Measurements from ENCODE around the gene LAMP1.
"Not testable (repeated sequence)": the region's sequence is repeated elsewhere in the genome, so short reads cannot be mapped to it uniquely, and the experiment has no call there.

LAMP1 gene

DNA sequence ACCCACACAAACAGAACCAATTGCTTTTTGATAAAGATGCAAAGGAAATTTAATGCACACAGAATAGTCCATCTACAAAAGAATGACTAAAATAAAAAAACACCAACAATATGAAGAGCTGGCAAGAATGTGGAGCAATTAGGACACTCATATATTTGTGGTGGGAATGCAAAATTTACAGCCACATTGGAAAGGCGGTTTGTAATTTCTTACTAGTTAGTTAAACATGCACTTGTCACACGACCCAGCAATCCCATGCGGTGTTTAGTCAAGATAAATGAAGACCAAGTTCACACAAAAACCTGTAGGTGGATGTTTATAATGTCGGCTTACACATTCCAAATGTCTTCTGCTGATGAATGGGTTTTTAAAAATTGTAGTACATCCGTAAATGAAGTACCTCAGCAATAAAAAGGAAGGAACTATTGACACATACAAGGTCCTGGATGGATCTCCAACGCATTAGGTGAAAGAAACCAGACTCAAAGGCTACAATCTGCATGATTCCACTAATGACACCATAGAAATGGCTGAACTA lies 61.7 kb downstream of the LAMP1 start:
- no peak for DNase-seq

DNA sequence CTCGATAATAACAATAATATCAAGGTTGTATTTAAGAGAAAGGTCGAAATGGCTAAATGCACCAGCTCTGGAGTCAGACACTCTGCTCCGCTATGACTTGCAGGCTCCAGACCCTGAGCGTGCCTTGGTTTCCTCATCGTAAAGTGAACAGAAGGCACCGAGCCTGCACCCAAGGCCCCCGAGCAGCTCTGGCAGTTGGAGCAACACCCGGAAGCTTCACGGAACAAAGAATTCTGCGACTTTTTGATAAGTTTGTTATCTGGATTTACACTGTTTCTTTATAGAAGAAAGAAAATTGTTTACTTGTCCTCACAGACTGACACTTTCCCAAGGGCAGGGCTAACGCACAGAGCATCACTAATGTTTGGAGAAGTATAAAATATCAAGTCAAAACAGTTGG lies 62.5 kb downstream of the LAMP1 start:
- no peak for DNase-seq

DNA sequence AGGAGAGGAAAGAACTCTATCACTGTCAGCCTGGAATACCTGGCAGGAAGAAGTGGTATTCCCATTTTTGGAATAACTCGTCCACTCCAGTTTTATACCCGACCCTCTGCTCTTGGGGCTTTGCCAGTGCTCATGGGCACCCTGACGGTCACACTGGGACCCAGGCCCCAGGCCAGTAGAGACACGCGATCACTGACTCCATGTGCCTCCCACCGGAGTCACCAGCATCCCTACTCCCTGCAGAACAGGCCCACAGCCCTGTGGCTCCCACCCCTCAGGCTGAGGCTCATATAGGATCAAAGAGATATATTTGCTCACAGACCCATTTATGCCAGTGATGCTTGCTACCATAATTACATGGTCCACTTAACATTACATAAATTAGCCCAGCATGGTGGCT lies 63.4 kb downstream of the LAMP1 start:
- no peak for DNase-seq

DNA sequence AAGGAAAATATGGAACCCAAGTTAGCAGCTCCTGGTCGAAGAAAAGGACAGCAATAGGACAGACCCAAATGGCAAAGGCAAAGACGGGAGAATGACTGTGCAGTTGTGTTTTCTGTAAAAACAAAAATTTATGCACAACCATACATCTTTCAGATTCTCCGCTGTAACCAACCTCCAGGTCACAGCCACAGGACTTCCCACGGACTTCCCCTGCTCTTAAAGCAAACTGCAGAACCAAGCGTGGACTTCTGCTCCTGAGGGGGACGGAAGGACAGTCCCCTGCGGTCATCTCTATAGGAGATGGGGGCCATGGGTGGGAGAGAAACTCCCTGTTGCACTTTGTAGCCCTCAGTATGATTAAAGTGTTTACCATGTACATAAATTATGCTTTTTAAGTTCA lies 64.4 kb downstream of the LAMP1 start:
- no peak for DNase-seq

DNA sequence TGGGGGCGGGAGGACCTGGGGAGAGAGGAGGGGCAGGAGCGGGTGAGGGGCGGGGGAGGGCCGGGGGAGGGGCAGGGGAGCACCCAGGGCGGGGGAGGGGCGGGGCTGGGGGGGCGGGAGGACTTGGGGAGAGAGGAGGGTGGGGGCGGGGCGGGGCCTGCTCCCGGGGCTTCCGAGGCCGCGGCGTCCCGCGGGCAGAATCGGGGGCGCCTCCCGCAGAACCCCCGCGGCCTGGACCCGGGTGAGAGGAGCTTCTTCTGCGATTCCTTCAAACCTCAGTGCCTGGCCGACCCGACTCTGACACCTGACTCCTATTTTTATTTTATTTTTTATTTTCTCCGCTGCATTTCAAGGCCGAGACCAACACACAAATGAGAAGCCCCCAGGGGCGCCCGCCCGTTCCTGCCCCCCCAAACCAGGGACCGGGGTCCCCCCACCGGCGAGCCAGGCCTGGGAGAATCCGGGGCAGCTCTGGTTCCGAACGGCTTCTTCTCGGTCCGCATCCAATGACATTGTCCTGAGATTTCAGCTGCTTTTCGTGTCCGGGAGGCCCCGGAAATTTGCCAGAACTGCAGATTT lies 67.4 kb downstream of the LAMP1 start:
- DNase-seq: no peak

DNA sequence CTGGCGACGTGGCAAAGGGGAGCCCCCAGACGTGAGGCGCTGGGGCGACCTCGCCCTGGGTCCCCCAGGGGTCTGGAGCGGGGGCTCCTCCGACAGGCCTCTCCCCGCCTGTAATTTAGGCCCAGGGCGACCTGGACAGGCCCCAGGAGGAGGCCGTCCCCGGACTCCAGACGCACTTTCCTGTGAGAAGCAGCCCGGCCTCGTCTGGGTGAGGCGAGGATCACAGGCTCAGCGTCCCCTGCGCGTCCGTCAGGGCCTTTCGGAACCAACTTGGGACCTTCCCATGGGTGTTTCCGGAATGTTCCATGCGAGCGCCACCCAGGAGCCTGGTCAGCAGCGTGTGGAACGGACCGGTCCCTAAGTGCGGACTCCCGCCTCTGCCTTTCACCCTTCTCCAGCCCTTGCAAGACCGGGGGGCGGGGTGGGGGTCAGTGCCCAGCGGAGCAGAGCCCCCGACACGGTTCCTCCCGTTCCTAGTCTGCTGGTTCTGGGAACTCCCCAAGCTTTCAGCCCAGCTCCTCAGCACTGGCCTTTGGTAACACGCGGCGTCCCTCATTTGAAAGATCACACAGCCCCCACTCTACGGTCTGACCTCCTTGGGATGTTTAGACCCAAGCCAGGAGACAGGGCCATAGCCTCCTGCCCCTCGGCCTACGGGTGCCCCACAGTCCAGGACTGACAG lies 68.0 kb downstream of the LAMP1 start:
- no peak for DNase-seq

DNA sequence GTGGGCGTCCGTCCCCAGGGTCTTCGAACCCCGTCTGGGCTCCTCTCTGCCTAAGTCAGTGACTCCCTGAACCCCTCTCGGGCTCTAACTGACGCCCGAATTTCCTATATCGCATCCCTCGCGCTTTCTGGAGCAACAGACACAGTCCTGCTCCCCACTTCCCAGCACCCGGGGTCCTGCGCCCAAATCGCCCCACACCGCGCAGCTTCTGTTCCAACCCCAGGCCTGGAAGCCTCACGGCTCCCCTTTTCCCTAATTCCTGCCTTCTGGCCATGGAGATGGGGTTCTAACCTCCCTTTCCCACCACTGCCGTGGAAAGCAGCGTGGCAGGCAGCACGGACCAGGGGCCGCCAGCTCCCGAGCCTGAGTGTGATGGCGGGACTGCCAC lies 68.5 kb downstream of the LAMP1 start:
- no peak for DNase-seq

DNA sequence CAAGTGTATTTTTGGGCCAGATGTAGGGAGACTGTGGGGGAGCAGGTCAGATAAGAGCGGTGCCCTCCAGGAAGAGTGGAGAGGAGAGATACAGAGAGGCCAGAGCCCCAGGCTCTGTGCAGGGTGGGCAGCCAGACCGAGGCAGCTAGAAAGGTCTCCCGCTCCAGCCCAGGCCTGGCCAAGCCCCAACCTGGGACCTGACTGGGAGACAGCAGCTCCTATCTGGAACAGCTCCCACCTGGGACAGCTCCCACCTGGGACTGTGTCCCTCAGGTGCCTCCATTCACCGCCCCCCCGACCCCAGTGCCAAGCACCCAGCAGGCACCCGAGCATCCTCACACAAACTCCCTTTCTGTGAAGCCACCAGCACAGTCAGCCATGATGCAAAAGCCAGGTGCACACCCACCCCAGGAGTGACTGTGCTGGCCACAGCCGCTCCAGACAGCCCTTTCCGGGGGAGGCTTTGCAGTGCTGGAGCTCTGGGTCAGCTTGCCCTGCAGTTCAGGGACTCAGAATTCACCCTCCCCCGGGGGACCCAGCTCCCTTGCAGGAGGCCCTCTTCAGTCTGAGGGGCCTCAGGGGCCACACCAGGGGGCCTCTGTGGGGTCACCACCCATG lies 69.0 kb downstream of the LAMP1 start:
- DNase-seq: no peak

DNA sequence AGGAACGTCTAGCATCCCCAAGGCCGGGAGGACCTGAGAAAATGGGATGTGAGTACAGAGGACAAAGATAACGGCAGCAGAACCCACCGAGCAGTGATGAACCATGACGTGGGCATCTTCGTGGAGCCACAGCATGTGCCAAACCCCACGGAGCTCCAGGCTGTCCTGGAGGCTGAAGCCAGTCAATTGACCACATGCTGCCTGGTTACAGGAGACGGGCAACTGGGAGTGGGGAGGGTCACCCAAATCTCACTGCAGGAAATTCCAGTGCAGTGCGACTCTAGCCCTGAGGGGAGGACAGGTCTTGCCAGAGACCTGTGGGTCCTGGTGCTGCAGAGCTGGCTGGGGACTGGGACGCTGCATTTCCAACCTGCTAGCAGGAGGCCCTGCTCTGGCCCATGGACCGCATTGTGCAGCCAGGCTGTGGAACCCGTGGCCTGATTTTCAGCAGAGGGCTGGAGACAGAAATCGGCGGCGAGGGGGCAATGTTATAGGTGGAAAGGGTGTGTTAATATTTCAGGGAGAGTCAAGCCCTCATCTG lies 70.1 kb downstream of the LAMP1 start:
- no peak for DNase-seq

DNA sequence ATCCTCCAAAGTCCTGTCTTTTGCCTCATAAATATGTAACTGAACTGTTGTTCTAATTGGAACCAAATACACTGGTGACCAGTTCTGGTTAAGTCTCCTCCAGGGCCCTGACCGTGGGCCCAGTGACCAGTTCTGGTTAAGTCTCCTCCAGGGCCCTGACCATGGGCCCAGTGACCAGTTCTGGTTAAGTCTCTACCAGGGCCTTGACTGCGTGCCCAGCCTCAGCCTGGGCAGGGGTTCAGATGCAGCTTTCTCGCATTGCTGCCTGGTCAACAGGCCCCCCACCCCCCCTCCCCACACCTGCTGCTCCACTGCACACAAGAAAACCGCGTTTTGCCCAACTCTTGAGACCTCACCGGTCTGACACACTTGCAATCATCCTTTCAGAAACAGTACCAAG lies 70.7 kb downstream of the LAMP1 start:
- no peak for DNase-seq

DNA sequence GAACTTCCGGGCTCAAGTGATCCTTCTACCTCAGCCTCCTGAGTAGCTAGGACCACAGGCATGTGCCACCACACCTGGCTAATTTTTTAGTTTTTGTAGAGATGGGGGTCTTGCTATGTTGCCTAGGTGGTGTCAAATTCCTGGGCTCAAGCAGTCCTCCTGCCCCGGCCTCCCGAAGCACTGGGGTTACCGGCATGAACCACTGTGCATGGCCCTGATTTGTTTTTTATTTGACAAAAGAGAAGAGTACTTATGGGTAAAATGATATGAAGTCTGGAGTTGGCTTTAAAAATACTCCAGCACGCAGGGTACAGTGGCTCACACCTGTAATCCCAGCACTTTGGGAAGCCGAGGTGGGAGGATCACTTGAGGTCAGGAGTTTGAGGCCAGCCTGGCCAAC lies 71.3 kb downstream of the LAMP1 start:
- not testable (repeated sequence) for DNase-seq

DNA sequence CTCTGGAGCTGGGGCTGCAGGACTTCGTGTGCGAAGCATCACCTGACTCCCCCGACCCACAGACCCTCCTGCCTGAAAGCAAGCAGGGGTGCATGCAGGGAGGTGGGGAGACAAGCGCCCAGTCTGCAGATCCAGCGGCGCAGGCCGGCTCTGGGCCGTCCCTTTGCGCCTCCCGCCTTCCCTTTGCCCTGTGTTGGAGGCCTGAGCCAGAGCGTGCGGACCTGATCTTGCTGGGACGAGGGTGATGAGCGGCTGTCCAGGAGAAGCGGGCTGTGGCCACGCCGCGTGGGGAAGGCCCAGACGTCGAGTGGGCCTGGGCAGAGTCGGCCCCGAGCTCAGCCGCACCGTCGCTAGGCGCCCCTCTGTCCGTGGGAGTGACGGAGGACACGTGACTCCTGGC lies 72.2 kb downstream of the LAMP1 start:
- no peak for DNase-seq

DNA sequence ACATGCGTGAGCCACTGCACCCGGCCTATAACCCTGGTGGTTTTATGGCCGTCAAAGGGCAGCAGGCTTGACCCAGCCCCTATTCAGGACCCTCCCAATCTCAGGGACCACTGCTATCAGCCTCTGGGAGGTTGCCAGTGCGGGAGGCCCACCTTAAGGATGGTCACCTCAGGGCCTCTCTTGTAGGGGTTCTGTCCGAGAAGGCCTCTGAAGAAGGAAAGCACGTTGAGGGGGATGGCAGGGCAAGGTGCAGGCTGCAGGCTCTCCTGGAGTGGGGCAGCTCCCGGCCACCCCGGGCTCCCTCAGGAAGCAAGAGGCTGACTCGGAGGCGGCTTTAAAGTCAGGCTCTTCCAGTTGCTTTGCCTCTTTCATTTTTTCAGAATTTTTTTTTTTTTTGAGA lies 72.8 kb downstream of the LAMP1 start:
- DNase-seq: no peak

DNA sequence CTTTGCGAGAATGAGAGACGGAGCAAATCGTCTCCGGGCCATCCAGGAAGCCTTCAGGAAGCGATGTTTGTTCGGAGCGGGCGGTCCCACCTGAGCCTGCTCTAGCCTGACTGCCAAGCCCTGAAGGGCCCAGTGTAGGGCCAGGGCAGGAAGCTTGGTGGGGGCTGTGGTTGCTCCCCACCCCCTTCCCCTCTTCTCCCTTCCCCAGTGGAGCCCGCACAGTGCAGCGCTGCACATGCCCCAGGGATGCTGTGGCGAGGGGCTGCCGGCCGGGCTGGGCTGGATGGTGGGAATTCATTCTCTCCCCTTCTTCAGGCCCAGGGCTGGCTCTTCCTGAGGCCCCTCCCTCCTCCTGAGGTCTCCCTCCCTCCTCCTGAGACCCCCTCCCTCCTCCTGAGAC lies 74.0 kb downstream of the LAMP1 start:
- DNase-seq: no peak

DNA sequence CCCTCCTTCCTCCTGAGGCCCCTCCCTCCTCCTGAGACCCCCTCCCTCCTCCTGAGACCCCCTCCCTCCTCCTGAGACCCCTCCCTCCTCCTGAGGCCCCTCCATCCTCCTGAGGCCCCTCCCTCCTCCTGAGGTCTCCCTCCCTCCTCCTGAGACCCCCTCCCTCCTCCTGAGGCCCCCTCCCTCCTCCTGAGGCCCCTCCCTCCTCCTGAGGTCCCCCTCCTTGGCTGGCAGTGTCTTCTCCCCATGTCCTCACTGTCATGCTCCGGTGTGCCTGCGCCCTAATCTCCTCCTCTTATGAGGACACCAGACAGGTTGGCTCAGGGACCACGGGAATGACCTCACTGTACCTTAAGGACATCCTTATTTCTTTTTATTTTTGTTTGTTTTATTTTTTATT lies 74.7 kb downstream of the LAMP1 start:
- DNase-seq: not testable (repeated sequence)

Measured in CD4-positive, alpha-beta T cell treated with Interleukin-4 for 4 hours (primary cell).